ENCODE measurements around the gene KNOP1.

DNA sequence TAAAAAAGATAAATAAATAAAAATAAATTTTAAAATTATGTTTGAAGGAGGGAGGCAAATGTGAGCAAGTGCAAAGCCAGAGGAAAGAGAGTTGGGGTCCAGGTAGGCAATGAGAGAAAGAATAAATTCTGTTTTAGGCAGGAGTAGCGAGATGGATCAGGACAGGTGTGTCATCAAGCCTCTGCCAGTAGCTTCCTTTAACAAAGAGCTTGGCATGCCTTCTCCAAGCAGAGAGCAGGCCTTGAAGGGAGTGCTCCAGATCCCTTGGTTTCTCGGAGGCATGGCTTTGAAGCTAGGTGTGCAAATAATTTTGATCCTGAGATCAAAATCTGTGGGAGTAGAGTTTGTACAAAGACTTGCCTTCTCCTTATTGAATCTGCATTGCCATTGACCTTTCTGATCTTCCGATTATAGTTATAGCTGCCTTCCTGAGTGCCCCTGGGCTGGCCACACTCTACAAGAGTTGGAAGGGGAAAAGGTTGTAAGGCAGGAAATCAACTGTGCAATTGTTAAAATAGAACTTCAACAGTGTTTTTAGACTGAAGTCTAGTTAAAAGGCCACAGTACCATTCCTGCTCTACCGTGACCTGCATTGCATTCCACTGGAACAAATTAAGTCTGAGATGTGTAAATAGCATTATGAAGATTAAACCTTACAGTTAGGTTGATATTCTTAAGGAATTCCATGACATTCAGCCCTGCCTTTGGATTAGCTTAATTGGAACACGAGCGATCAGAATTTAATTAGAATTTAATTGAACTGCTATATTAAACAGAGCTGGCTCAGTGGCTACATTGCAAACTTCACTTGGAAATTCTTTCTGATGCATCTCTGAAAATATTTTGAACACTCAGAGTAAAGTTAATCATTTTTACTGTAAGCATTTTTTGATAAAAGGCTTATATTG is 33.7 kb upstream of the KNOP1 start:
- TF ChIP-seq EZH2phosphoT487 (IDR thresholded peaks at IDR 0.05; ENCODE audit: borderline replicate concordance, low read depth, low read length) (no peak), CTCF (conservative IDR thresholded peaks at IDR 0.05; ENCODE audit: low read length) (no peak)

Measured in OCI-LY7 (cell line).